HG03108 (cell line): ENCODE data around the gene TMEM63A.

Experiments
- ATAC-seq: cut with Tn5 transposase; IDR thresholded peaks from one replicate; pipeline ENCODE4 v1.9.1; 2021; ENCODE audit warnings: moderate library complexity; ENCODE audit not compliant: unreplicated experiment

Gene TMEM63A

DNA sequence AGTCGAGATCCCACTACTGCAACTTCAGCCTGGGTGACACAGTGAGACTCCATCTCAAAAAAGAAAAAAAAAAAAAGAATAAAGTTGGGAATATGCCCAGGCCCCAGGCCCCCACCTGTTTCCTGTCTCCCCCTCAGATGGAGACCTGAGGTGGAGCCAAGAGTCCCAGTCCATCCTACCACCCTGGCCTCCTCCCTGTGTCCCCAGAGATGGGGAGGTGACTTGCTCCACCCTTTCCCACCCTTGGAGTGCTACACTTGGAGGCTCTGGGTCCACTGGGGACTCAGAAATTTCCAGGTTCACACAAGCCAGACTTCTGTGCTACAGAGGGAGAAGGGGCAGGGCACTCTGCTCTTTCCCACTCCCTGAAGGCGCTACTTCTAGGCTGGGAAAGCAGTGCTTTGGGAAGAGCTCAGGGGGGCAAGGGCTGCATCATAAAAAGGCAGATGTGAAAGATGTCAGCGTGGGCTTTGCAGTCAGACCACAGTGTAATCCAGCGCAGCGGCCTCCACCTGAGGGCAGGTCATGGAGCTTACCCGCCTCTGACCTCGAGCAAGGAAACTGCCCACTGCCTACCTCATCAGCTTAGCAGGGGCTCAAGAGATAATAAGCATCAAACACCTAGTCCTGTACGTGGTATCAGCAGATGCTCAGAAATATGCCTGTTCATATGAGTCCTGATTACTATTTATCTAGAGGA is 13.4 kb downstream of the TMEM63A start:
- no peak for ATAC-seq

DNA sequence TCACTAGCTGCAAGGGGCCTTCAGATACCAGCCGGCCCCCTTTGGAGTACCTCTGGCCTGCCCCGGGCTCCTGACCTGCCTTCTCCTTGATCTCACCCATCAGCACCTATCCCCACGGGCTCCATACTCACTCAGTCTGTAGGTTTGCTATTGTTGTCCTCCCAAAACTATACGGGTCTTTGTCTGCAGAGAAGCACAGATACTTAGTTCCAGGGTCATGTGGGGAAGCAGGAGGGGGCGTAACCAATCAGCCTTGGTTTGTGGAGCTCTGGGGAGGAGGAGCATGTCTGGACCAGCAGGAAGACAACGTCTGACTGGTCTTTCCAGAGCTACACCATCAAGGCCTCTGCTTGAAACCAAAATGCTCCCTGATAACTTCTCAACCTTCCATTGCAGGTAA is 15.2 kb downstream of the TMEM63A start:
- no peak for ATAC-seq

DNA sequence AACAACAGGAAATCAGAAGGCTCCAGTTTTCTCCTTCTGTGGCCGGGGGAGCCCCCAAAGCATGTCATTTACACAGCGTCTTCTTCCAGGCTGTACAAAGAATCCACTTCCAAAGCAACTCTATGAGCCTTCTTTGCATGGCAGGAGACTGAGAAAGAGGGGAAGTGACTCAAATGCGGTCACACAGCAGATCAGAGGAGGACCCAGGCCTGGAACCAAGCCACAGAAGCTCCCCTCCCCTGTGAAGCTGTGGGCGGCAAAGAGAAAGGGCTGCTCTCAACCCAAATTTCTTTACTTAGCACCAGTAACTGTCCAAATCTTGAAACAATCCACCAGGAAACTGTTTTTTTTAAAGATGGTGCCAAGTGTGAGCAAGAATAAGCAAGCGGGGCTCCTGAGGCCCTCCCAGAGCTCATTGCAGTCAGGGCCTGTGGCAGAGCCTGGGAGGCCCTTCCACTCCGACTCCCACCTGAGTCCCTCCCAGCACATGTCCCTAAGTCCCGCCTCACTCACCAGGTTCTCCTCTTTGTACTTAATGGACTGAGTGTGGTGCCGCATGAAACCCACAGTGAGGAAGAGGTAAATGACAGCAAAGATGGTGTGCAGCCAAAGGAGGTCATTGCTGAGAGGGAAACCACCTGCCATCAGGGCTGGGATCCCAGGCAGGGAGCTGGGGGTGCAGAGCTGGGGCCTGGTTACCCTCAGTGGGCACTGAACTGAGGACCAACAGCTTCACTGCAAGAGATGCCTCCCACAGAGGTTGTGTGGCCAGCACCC is 15.9 kb downstream of the TMEM63A start:
- ATAC-seq: no peak

DNA sequence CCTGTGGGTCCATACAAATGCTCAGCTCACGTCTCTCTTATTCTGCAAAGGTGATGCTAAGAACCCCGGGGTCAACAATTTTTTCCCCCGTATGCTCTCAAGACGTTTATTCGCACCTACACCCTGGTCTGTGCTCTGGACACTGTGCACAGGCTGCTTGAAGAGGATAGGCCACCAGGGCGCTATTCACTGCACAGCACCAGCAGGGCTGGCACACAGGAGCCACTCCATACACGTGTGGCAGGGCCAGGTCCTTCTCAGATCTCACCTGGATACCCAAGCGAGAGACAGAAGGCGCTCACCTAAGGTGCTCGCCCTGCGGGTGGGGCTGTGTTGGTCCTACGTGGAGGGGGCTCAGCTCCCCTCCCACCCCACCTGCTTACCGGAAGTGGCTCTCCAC is 16.7 kb downstream of the TMEM63A start:
- no peak for ATAC-seq

DNA sequence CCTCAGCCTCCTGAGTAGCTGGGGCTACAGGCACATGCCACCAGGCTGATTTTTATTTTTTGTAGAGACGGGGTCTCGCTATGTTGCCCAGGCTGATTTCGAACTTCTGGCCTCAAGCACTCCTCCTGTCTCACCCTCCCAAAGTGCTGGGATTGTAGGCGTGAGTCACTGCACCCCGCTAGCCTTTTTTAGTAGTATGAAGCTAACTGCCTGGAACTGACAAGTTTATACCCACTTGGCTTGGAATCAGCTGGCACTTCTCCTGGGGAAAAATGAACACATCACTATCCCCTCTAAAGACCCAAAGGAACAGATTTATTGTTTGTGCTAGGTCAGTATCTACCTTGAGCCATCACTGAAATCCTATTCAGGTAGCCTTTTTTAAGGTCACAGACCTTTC is 19.0 kb downstream of the TMEM63A start:
- no peak for ATAC-seq

DNA sequence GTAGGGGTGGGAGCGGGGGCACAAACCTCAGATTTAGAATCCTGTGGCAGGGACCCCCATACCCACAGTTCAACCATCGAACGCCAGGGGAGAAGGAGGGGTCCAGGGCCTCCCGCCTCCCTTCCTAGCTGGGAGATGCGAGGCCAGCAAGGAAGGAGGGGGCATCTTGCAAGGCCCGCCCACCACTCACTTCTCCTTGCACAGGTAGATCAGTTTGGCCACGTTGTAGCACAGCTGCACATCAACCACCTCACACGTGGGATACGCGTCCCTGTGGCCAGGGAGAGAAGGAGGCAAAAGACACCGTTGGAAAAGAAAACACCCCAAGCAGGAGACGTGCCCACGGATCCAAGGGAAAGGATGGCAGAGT is 19.6 kb downstream of the TMEM63A start:
- ATAC-seq: no peak

DNA sequence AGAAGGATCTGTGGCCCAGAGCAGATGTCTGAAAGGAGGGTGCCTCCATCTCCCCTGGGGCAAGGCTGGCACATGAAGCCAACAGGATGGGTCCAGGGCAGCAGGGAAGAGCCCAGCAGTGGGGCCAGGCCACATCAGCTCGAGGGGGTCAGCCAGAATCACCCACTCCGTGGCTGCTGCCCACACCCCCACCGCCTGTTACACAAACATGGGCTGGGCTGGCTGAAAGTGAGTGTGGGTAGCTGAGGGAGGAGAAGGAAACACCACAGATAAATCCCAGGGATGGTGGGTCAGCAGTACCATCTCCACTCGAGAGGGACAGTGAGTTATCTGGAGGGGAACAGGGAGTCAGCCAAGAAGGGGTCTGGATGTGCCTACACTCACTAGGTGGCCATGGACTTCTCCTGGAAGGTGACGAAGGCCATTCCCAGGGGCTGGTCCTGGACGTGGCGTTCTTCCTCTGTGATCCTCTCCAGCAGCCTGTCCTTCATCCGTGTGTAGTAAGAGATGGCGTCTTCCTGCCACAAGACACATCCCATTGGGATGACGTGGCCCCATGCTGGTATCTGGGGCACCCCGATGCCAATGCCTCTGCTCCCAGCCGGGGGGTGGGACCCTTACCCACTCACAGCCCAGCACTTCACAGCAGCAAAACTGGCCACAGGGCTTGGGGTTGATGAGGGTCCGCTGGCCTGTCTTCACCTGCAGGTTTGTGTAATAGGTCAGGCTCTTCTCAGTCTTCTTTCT is 20.2 kb downstream of the TMEM63A start:
- ATAC-seq: no peak

DNA sequence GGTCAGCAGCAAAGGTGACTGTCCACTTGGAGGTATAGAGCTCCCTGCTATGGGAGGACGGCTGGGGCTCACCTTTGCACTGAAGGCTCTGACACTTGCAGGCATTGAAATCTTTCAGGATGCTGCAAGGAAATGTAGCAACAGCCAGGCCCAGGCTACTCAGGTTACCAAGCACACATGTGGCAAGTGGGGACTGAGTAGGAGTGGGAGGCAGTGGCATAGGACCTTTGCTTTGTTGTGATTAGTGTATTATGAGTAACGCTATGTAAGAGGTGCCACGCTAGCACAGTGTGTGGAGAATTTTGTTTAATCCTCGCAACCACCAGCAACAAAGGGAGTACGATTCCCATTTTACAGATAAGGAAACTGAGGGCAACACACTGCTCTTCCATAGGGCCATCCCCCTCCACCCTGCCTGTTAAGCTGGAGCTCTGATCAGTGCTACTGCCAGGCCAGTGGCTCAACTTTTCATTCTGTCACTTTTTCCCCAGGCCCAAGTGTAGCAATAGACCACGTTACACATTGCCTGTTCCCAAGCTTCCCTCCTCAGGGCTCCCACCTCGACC is 21.2 kb downstream of the TMEM63A start:
- ATAC-seq: no peak

DNA sequence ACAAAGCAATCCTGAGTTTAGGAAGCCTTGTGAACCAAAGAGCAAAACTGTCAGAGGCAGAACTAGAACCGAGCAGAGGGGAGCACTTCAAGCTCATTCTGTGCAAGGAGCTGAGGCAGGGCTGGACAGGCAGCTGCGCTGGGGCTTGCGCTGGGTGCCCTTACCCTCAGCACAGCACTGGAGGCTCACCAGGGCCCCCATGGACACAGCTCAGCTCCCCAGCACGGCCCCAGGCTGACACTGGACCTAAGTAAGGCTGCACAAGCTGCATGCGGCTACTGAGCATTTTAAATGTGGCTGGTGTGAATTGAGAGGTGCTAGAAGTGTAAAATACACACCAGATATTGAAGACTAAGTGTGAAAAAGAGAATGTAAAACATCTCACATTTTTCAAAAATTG is 22.1 kb downstream of the TMEM63A start:
- ATAC-seq: no peak

DNA sequence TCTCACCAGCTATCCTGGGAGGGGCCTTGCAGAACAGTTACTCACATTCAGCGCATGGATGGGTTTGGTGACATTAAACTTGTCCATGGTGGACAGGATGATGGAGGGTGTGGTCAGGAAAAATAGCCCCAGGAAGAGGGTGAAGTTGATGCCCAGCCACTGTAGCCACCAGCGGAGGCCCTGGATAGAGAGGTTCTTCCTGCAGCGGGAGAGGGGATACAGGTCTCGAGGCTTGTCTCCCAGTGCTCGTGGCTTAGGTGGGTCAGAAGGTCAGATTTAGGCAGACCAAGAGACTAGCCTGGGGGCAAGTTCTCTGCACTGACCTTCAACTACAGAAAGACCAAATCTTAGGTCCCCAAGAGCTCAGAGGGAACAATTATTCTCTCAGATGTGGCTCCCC is 23.0 kb downstream of the TMEM63A start:
- no peak for ATAC-seq

DNA sequence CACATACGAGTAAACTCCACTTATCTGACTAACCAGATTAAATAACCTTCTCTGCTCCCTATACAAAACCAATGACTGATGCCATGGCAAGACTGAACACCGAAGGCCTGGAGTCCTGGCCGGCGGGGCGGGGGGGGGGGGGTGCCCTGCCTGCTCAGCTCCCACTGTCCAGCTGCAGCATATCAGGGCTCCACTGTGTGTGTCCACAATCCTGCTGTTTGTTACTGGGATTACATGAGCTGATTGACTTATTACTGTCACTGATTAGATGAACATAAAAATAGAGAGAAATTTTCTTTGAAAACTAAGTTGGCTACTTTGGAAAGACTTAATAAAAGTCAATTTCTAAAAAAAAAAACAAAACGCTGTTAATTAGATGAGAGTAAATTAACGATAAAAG is 24.9 kb downstream of the TMEM63A start:
- no peak for ATAC-seq

DNA sequence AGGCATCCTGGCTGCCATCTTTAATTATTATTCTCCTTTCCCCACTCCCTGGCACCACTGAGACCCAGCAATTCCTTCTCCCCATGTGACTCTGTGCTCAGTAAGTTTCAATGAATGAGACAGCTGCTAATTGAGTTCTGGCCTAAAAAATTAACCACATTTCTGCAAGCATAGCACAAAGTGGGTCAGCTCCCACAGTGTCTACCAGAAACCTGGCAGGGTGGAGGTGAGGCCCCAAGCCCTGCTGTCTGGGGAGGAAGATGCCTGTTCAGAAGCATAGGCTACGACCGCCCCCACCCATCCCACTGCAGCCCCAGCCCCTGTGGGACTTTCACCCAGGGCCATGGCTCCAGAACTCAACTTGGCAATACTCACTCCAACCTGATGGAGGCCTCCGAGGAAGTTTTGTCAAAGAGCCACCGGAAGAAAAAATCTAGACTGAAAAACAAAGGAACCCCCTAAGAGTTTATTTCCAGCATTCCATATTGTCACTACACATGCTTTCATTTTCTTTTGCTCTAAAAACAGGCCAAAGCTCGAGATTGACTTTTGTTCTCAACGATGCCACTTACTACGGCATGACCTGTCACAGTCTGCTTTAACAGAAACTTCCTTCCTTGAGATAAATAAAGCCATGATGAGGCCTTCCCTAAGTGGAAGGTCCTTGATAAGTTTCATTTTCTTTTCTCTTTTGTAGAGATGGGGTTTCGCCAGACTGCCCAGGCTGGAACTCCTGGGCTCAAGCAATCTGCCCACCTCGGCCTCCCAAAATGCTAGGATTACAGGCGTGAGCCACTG is 26.5 kb downstream of the TMEM63A start:
- no peak for ATAC-seq

DNA sequence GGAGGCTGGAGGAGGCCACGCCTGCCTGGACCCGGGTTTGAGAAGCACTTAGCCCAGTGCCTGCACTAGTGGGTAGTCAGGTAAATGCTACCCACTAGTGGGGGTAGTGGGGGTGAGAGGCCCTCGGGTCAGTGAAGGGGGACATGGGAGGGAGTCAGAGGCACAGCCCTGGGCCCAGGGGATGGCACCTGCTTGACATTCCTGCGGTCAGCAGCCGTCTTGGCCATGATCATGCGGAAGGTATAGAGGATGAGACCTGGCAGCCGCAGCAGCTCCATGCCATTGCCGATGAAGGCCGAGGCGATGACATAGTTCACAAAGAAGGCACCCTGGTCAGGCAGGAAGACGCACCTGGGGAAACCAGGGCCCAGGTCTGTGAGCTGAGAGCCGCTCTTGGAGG is 28.7 kb downstream of the TMEM63A start:
- ATAC-seq: no peak

DNA sequence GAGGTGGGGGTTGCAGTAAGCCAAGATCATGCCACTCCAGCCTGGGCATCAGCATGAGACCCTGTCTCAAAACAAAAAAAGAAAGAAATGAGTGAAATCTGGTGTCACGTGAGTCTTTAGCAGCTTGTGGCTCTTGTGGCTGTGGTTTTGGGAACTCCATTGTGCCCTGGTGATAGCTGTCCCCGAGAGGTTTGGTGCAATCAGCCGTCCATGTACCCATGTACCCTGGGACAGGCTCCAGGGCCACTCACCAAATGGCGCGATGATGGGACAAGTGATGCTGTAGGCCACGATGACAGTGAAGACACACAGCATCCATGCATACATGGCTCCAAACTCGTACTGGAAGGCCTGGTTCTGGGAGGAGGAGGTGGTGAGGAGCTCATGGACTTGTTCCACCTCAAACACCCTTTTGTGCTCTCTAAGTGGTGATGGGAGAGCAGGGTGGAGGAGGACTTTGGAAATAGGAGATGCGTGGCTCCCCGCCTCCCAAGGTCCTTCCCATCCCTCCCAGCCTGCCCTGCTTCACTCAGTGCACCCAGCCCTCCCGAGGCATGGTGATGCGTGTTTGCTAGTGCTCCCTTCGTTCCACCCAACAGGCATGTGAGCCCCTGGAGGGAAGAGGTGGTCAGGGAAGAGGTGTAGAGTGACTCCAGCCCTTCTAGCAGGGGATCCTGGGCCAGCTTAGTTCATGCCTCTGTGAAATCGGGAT is 29.6 kb downstream of the TMEM63A start:
- ATAC-seq: no peak

DNA sequence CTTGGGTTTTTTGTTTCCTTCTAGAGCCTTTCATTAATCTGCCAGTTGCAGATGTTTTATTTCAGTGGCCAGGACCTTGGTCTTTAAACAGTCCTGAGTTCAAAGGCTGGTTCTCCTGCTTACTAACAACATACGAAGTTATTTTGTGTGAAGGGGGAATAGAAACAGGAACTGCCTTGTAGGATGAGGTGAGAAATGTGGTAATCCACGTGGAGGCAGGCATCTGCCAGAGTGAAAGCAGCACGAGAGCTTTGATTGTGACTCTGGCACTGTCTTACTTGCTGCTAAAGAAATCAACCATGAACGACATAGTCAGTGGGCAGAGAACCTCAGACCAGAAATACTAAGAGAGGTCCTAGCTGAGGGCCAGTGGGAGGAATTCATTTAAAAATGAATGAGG is 30.4 kb downstream of the TMEM63A start:
- peak; percentile 45 for ATAC-seq

DNA sequence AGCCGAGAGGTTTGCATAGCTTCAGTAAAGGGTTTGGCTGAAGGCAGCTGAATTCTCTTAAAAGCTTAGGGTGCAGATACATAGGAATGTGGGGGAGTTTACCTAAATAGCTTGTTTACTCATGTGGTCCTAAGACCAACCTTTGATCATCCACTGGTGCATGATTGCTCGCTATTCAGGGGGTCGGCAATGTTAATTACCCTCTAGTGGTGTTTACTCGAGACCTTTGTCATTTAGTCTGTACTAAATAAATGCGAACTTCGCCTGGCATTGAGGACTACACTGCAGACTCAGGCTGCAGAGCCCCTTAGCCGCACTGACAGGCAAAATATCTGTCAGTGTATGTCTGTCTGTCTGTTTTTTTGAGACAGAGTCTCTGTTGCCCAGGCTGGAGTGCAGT is 31.8 kb downstream of the TMEM63A start:
- no peak for ATAC-seq

DNA sequence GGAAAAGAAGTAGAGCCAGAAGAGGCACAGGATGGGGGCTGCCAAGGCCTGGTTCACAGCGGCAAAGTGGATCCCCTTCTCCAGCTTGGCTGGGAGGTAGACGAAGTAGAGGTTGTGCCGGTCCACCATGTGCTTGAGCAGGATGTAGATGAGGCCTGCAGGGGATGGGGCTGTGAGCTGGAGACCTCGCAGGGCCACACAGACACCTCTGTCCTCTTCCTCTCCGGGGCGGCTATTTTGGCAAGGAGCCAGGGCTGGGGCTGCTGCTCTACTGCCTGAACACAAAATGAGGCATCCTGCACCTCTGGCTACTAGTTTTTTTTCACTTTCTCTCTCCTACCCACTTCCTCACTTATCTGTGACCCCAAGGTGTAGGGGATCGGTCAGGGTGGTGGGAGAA is 32.3 kb downstream of the TMEM63A start:
- no peak for ATAC-seq

DNA sequence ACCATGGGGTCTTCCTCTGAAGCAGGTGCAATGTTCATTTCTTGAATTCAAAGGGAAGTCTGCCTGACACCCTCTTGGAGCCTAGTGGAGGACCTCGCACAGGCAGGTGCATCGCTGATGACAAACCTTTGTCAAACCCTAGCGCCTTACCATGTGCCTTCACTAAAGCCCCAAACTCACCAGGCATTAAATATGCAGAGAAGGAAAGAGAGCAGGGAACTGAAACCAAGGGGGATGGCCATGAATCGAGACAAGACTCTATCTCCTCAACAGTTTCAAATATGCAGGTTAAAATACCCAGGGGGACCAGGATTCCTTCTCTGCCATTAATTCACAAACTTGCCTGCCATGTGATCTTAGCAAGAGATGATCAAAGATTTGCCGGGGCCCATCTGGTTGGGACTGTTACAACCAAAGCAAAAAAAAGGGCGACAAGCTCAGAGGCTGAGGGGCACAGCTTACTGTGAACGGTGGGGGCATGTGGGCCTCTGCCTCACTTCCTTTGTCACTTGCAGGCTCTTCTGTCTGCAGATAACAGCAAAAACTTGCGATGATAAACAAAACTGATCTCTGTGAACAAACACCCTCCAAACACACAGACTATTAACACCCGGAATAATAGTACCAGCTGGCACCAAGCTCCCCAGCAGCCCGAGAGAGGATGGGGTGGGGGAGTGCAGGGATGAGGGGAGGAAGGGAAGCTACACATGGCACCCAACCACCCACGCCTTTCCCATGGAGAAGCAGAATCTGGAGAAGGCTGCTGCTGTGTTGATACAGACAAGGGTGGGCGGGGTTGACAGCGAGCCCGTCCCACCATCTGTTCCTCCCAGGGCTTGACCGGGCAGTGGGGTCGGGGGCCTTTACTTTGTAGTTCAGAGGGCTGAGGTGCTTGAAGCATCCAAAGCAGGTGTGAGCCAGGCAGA is 33.9 kb downstream of the TMEM63A start:
- ATAC-seq: peak; percentile 66

DNA sequence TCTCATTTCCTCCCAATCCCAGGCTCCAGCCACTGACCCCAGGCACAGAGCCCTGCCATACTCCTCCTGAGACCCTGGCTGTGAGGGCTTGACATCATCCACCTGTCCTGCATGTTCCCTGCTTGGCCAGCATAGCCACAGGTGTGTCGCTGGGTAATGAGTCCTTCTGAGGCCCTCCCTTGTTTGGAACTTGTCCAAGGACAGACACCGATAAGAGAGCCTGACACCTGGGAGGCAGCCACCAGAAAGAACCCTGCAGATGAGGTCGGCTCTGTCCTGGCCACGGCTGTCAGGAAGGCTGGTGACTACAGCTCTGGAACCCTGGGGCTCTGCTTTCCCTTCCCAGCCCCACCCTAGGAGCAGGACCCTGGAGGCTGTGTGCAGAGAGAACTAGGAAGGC is 34.6 kb downstream of the TMEM63A start:
- ATAC-seq: peak; percentile 2
